HL-60 (cell line): ENCODE measurements around the gene B4GALT1.

Experiments used
- DNase-seq, 2 experiments: peaks; one replicate each; pipeline ENCODE4 v3.0.0-alpha.2; 2010 to 2020; ENCODE audit warnings: low read depth in 1 of 2, low spot score in 1 of 2
- H3K27ac ChIP-seq: fragments of 250-450 bp; sonication (Bioruptor Pico); replicated peaks from 2 replicates; pipeline ENCODE4 v1.5.1; 2020; ENCODE audit warnings: mild to moderate bottlenecking, moderate library complexity
- H3K27me3 ChIP-seq: fragments of 250-450 bp; sonication (Bioruptor Pico); 2 replicates; pipeline ENCODE4 v1.5.1; 2021; ENCODE audit warnings: mild to moderate bottlenecking, moderate library complexity; ENCODE audit not compliant: insufficient read depth, poor library complexity, severe bottlenecking
- H3K4me3 ChIP-seq: replicated peaks from 2 replicates; pipeline ENCODE4 v1.5.1; 2011; ENCODE audit warnings: mild to moderate bottlenecking, control low read depth, low read length; ENCODE audit not compliant: insufficient read depth
- CTCF ChIP-seq: IDR thresholded peaks from one replicate; pipeline ENCODE4 v1.5.1; 2011; ENCODE audit warnings: low read length, control low read depth, inconsistent platforms; ENCODE audit not compliant: insufficient read depth
- GABPA ChIP-seq: IDR thresholded peaks from 2 replicates; pipeline ENCODE4 v1.6.1; 2012; ENCODE audit warnings: low read depth
- POLR2AphosphoS5 ChIP-seq: IDR thresholded peaks from 2 replicates; pipeline ENCODE4 v1.6.1; 2012; ENCODE audit warnings: low read depth
- REST ChIP-seq: IDR thresholded peaks from 2 replicates; pipeline ENCODE4 v1.6.1; 2012; ENCODE audit warnings: low read depth; ENCODE audit not compliant: insufficient replicate concordance
- SPI1 ChIP-seq: IDR thresholded peaks from 2 replicates; pipeline ENCODE4 v1.6.1; 2012; ENCODE audit warnings: low read depth, mild to moderate bottlenecking, borderline replicate concordance

Gene B4GALT1

GRCh38 chr9:33102551-33103210 is 64.5 kb downstream of the B4GALT1 start:
- Histone ChIP-seq H3K27ac (no peak overlapping the region), H3K27me3 (no peaks in the 10 kb centered on the region), H3K4me3 (no peak overlapping the region)
- no peak for DNase-seq
- TF ChIP-seq SPI1 (no peak), GABPA (no peak), POLR2AphosphoS5 (no peak), CTCF (no peak), REST (no peak)

- DNase-seq = no peak
- H3K4me3 ChIP-seq = no peak overlapping the region
- TF ChIP-seq POLR2AphosphoS5 = no peak
- TF ChIP-seq GABPA = no peak
- no peak for TF ChIP-seq CTCF
- no peak for TF ChIP-seq SPI1
- TF ChIP-seq REST = no peak
- no peak overlapping the region for H3K27ac ChIP-seq
- H3K27me3 ChIP-seq = no peaks in the 10 kb centered on the region
These were observed 65.8 kb downstream of the B4GALT1 start for GRCh38 chr9:33101104-33101951.

GRCh38 chr9:33099754-33100153 is 67.4 kb downstream of the B4GALT1 start:
- Histone ChIP-seq H3K4me3 (no peak overlapping the region), H3K27ac (no peak overlapping the region), H3K27me3 (no peaks in the 10 kb centered on the region)
- no peak for DNase-seq
- TF ChIP-seq CTCF (no peak), GABPA (no peak), REST (no peak), POLR2AphosphoS5 (no peak), SPI1 (no peak)
